NCI-H2081 (cell line): ENCODE data around the gene DCDC2.
"Not testable (repeated sequence)": the region's sequence is repeated elsewhere in the genome, so short reads cannot be mapped to it uniquely, and the experiment has no call there.

Experiments used
- DNase-seq, 2 experiments: peaks; one replicate each; lab custom pipeline; 2025; lab: John Stamatoyannopoulos, UW

Gene DCDC2

DNA sequence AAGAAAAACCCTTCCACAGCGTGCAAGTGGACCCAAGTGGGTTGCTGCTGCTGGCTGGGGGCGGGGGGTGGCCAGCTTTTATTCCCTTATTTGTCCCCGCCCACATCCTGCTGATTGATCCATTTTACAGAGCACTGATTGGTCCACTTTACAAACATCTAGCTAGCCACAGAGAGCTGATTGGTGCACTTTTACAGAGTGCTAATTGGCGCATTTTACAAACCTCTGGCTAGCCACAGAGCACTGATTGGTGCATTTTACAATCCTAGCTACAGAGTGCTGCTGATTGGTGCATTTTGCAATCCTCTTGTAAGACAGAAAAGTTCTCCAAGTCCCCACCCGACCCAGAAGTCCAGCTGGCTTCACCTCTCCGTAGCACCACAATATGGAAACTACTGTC lies 99.6 kb downstream of the DCDC2 start:
- not testable (repeated sequence) for DNase-seq

DNA sequence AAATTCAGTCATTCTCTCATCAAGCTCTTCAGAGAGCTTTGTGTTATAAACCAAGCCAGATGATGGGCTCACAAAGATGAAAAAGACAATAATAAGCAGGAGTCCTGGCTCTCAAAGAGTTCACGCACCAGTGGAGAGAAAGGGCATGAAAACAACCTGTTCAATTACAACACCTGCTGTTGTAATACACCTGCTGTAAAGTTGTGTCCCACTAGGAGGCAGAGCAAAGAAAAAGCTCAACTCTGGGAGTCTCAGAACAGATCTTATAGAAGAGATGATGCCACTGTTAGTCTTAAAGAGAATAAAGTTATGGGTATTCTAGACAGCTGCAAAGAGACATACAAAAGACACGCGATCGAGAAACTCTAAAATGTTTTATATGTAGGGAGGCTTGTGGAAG lies 100.6 kb downstream of the DCDC2 start:
- peak in 1 of 2 experiments; percentile 30 for DNase-seq

DNA sequence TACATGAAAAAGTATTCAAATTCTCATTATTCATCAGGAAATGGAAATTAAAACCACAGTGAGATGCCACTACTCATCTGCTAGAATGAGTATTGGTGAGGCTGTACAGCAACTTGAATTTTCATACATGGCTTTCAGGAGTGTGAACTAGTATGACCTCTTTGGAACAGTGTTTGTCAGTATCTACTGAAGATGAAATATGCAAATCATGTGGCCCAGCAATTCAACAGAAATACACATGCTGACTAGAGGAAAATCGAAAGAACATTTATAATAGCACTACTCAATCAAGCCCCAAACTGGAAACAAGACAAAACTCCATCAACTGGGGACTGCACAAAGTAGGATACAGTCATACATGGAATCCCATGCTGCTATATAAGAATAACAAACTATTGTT lies 102.2 kb downstream of the DCDC2 start:
- no peak for DNase-seq

DNA sequence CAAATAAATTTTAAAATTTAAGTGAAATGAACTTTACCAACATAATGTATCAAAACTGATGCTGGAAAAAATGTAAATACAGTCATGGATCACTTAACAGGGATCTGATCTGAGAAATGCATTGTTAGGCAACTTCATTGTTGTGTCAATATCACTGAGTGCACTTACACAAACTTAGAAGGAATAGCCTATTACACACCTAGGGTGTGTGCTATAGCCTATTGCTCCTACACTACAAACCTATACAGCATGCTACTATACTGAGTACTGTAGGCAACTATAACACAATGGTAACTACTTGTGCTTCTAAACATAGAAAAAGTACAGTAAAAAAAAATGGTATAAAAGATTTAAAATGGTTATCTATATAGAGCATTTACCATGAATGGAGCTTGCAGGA lies 104.5 kb downstream of the DCDC2 start:
- no peak for DNase-seq

DNA sequence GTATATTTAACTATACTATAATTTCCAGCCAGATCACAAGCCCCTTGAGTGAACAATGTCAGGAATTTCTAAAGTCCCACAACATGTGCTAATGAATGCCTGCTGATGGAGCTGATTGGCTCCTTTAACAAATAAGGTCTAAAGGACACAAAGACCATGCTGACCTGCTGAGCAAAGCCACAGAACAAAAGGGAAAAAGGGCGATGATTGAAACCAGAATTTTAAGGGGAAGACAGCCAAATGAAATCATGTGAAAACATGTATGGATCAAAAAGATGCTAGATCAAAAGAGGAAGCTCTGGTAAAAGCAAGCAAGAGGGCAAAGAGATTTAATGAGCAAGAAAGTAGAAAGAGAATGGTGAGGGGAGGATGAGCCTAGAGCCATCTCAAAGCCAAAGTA lies 105.6 kb downstream of the DCDC2 start:
- no peak for DNase-seq

DNA sequence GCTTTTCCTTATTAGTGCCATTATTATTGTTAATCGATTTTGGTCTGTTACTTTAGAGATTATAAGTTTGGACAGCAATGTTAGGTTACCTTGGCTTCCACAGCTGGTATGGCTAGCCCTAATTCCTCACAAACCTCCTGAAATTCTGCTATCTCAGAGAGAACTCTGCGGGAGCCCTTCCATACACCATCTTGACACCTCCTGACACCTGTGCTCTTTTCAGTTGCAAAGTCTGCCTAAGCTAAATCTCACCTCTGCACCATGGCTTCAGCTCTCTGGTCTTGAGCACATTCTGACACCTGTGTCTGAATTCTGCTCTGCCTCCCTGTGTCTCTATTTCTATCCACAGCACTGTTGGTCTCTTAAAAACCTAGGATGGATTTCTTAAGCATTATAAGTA lies 106.5 kb downstream of the DCDC2 start:
- no peak for DNase-seq

DNA sequence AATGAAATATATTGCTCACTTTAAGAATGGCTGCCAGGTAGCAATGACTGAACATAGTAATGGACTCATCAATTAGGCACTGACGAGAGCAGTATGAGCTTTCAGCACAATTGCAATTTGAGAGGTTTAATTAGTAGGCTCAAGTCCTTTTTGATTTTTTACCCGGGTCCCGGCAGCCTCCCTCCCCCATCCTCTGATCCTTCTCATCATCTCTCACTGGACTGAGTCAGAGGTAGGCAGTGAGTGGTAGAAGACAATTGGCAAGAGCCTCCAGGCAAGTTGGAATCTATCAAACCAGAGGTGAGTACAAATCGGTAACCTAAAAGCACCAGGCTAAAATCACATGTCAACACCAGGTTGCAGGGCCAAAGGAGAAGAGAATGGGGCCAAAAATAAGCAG lies 107.9 kb downstream of the DCDC2 start:
- no peak for DNase-seq

DNA sequence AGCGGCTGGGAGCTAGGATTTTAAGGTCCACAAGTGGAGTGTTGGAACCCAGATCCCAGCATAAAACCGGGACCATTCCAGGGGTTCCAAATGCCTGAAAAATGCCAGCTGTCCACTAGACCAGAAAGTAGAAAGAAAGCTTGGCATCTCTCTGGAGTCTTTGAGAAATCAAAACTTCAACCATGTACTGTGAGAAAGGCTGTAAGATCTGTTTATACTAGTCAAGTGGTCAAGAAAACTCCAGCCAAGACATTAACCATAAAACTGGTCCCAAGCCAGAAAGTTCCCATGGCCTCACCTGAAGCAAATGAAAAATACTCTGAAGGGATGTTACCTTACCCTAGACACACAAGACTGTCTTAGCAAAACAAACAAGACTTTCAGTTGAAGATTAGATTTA lies 112.6 kb downstream of the DCDC2 start:
- DNase-seq = no peak

DNA sequence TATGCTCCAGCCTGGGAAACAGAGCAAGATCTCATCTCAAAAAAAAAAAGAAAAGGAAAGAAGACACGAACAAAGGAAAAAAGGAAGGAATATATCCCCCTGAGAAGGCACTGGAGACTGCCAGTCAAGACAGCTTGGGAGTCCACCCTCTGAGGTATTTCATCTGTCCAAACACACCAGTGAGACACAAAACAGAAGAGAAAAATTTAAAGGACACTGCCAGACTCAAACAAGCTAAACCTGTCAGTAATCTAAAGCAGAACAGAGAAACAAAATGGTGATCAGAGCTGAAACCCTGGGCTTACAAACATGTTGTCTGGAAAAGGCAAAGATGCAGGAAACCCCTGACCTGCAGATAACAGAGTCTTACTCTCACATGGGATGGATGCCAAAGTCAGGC lies 114.9 kb downstream of the DCDC2 start:
- DNase-seq = no peak

DNA sequence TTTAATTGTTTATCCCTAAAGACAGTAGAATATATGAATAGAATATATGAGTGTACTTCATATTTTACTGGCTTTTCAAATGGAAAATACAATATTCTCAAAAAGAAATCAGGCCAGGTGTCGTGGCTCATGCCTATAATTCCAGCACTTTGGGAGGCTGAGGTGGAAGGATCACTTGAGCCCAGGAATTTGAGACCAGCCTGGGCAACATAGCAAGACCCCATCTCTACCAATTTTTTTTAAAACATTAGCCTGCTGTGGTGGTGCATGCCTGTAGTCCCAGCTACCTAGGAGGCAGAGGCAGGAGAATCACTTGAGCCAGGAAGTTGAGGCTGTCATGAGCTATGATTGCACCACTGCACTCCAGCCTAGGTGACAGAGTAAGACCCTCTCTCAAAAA lies 116.1 kb downstream of the DCDC2 start:
- not testable (repeated sequence) for DNase-seq

DNA sequence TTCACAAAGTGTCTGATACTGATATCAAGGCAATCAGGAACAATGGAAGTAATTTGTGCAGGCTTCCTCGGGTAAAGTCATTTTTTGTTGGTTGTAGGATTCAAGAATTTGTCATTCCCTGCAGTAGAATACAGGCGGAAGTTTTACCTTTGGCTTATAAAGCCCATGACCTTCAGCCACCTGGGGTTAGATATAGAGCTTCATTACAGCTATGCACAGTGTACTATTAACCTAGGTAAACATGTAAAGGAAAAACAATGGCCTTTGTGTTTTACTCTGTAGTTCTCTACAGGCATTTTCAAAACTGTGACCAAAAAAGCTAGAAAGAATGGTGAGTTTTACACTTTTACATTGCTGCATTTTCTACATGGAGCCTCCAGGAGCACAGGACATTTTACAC lies 116.9 kb downstream of the DCDC2 start:
- no peak for DNase-seq

DNA sequence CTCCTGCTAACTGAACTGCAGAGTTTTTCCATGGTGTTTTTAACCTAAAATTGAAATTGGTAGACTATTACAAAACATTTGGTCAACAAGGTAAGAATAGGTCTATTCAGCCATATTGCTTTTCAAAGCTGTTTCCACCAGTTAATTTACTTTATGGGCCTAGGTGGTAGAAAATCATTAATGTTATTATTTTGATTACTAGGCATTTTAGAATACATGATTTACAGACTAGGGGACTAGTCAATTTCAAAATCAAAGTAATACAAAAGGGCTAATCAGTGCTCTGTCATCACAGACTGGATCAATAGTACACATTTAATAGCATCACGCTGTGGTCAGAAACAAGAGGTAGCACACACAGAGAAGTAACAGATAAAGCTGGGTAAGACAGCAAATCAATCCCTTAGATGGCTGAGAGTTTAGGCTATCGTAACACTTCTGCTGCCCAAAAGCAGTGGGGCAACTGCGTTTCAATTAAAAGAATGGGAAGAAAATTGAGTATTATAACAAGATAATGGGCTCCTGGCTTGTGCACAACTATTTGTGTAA lies 117.4 kb downstream of the DCDC2 start:
- no peak for DNase-seq

DNA sequence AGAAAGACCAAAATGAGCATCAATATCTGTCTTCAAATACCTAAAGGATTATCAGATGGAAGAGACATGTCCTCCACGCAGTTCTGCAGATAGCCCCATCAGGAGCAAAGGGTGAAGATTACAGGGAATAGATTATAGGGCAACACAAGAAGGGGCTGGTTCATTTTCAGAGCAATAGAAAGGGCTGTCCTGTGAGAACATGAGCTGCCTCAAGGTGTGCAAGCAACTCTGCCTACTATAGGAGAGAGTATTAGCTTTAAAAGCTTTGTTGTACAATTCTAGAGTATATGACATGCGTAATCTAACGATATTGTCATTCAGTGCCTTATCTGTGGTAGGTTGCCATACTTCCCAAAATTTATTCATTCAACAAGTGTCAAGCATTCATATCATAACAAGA lies 119.2 kb downstream of the DCDC2 start:
- DNase-seq = no peak

DNA sequence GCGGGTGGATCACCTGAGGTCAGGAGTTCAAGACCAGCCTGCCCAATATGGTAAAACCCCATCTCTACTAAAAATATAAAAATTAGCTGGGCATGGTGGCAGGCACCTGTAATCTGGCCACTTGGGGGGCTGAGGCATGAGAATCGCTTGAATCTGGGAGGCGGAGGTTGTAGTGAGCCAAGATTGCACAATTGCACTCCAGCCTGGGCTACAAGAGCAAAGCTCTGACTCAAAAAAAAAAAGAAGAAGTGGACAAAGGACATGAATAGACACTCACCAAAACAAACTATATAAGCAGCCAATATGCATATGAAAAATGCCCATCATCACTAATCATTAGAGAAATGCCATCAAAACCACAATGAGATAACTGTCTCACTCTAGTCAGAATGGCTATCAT lies 121.1 kb downstream of the DCDC2 start:
- not testable (repeated sequence) for DNase-seq

DNA sequence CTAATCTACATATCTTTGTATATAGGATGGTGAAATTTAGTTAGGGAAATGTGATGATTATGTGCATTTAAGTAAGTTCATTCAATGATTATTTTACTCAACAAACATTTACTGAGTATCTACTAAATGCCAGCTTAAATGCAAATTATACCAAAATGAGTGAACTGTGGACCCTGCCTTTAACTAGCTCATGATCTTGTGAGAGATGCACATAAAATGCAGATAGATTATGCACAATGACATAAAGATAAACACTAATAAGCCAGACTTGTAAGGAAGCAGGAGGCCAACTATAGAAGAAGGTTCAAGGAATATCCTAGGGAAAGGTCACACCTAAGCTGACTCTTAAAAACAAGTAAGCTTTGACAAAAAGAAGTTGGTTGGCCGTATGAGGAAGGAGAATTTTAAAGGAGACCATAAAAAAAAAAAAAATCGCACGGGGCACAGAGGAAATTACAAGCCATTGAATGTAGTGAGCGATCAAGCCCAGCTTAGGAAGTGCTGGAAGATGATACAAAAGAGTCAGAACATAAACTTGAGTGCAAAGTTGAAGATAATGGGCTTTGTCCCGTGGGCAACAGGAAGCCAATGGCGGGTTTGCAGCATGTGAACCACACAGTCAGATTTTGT lies 123.9 kb downstream of the DCDC2 start:
- no peak for DNase-seq

DNA sequence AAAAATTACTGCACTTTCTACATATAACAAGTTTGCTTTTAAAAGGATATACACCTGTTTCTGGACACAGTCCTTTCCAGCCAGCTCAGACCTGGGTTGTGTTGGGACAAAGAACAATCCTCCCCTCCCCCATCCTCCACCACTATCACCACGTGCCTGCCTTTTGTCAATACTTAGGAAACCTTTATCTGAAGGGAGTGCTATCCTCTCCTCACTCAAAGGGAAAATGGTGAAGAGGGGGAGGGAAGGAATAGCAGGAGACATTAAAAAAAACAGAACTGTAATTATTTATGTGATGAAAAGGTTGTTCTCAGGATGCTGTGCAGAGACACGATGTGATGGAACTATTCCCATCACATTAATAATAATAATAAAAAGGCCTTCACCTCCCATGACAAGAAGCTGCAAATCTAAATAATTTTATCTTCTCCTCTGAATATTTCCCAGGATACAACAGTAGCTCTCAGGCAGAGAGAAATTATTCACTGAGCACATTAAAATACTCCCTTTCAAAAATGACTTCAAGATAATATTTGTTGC lies 126.4 kb downstream of the DCDC2 start:
- DNase-seq = no peak

DNA sequence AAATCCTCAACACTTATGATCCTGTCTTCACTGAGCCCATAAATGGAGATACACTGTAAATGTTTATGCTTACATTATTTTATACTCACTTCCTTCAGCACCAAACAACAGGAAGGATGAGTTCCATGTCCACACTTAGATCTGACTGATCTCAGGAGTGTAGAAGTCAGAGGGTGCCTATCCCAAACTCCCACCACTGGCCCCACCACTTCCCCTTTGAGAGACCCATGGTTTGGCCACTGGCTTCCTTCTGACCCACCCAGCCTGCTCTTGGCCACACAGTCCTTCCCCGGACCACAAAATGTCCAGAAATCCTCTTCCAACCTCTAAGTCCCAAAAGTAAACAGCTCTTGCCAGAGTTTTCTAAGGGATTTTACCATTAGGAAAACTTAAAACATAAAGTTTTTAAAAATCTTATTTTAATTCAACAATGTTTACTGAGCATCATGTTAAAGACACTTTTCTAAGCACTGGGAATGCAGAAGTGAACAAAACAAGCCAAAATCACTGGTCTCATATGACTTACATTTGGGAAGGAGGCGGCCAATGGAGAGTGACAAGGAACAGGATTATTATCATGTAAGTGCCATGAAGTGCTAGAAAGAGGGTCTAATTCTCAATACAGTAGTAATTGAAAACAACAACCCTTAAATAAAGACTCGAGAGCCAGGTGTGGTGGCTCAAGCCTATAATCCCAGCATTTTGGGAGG lies 128.0 kb downstream of the DCDC2 start:
- no peak for DNase-seq

DNA sequence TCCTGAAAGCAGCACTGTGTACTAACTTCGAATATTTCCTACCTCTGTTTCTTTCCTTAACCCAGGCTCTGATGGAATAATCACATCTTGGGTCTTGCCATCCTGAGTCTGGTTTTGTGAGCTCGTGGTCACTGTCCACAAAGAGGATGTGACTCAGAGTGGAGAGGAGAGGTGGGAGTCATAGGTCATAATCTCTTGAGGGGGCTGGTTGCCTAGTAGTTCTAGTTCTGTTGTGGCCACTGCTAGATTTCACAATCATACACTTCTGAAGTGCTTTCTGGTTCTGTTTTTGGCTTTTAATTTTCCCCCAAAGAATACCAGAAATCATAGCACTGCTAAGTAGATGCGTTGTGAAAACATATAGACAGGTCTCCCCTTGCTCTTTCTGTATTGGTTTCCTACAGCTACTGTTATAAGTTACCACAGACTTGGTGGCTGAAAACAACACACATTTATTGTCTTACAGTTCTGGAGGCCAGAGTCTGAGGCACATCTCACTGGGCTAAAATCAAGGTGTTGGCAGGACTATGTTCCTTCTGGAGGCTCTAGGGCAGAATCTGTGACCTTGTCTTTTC lies 129.1 kb downstream of the DCDC2 start:
- DNase-seq = no peak

DNA sequence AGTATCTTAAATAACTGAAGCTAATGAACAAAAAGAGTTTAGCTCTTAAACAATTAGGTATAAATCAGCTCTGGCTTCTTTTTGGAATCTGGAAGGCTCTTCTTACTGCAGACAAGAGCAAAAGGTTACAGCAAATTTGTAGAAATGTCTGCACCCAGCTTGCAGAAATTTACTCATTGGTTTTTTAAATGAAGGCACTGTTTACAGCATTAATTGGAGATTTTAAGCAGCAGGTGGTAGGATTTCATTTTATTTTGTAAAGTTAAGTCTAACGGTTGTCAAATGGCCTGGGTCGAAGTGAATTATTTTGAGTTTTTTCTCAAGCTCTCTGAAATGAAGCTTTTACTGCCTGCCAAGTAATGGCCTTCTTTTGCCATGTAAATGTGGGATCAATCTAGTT lies 129.7 kb downstream of the DCDC2 start:
- no peak for DNase-seq

DNA sequence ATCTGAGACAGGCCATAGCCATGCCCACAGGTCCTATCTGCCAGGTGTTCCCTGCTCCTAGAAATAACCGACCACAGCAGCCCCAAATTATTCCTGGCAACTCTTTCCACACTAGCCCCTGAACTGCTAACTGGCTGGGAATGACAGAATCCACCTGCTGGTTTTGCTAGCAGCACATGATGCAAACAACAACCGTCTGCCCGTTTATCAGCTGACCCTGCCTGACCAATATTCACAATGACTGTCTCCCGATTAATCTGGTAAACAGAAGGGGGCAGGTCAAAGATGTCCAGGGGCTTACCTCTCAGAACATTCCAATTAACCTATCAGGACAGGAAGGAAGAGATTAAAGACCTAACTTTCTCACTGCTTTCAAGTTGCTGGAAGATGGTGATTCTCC lies 130.3 kb downstream of the DCDC2 start:
- no peak for DNase-seq

DNA sequence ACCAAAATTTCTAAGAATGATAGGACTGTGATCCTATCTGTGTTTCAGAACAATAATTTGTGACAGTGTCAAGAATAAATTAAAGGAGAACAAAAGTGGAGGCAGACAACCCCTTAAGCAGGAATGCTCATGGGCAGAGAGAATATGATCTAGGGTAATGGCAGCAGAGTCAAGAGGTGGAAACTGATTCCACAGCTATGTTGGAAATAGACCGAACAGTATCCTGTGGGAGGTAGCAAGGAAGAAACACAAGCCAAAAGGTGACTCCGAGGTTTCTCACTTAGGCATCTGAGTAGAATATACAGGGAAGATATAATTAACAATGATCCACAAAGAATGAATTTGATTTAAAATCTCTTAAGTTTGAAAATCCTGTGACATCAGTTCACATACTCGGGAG lies 131.3 kb downstream of the DCDC2 start:
- DNase-seq = no peak

DNA sequence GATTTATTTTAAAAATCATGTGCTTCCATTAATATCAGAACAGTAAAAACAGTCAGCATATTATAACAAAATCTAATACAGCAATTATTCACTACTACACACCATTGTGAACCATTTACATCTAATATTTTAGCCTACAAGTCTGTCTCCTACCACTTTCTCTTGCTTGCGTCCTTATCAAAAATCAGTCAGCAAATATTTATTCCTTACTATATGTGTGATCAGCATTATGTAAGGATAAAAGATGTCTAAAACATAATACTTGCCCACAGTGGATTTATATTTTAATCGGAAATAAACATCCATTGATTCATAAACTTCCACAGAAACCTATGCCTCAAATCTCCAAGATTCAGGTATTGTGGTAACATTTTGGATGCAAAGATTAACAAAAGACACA lies 132.0 kb downstream of the DCDC2 start:
- no peak for DNase-seq
